ENCODE measurements around the gene NSUN6. TPM values are rescaled to one million over a fixed set of nuclear protein-coding genes. Genes with fewer than 3 reads are reported as not detected.
A peak's percentile ranks its signal among the peaks of the same experiment; 100 is the strongest.

The NSUN6 gene
- polyA plus RNA-seq, 1 of the 3 experiments (the other 2 are of a cell fraction): 5.3 TPM

GRCh38 chr10:18527687-18528086 is 123.7 kb downstream of the NSUN6 start:
- Histone ChIP-seq H3K9me2 (no peaks in the 10 kb centered on the region), H3K79me2 (ENCODE audit: insufficient read depth) (no peaks in the 10 kb centered on the region), H2AFZ (ENCODE audit: low read depth) (no peak overlapping the region), H3K27me3 (ENCODE audit: insufficient read depth) (no peaks in the 10 kb centered on the region), H3K4me3 (ENCODE audit: low read depth in 2 of 2, low read length in 1 of 2) (no peak overlapping the region), H3K4me2 (no peak overlapping the region), H4K20me1 (ENCODE audit: insufficient read depth) (no peaks in the 10 kb centered on the region), H3K9me3 (no peaks in the 10 kb centered on the region), H3K36me3 (replicated peaks in 1 of 2; ENCODE audit: control insufficient read depth in 1 of 2, insufficient read depth in 2 of 2, low read length in 1 of 2) (peaks cover 0 to 3% of the 10 kb centered on the region in 2 experiments), H3F3A (replicated peaks; ENCODE audit: insufficient read depth) (no peaks in the 10 kb centered on the region), H3K9ac (no peak overlapping the region), H3K4me1 (ENCODE audit: control insufficient read depth in 1 of 2, insufficient read depth in 2 of 2, low read depth in 1 of 2, low read length in 1 of 2) (no peaks in the 10 kb centered on the region), H3K27ac (ENCODE audit: low read depth in 2 of 2, low read length in 1 of 2) (no peak overlapping the region)
- ChIA-PET POLR2A (no interaction called here), CTCF (interaction anchor here (1.5 kb wide), 1 partner anchor 14 kb away, joined by 3 read pairs; no protein-coding TSS in a partner anchor)
- TF ChIP-seq FOXJ3 (CRISPR knock-in tag; IDR thresholded peaks at IDR 0.05) (no peak), FOSL2 (IDR thresholded peaks at IDR 0.05; ENCODE audit: borderline replicate concordance, low read depth) (no peak), SMC3 (IDR thresholded peaks at IDR 0.05; ENCODE audit: low read depth, low read length) (no peak), GATA2 (CRISPR knock-in tag; IDR thresholded peaks at IDR 0.05) (no peak), ELF1 (IDR thresholded peaks at IDR 0.05) (no peak)
- no peak for DNase-seq
- 90% methylated on average over 2 of the region's 2 CpGs for WGBS (ENCODE audit: low lambda C conversion rate)

- Histone ChIP-seq H3K27me3 (ENCODE audit: insufficient read depth) (no peaks in the 10 kb centered on the region), H3K79me2 (ENCODE audit: insufficient read depth) (no peaks in the 10 kb centered on the region), H3K9ac (no peak overlapping the region), H3K9me2 (no peaks in the 10 kb centered on the region), H3K4me2 (no peak overlapping the region), H2AFZ (ENCODE audit: low read depth) (no peak overlapping the region), H3K4me3 (ENCODE audit: low read depth in 2 of 2, low read length in 1 of 2) (no peak overlapping the region), H3K27ac (ENCODE audit: low read depth in 2 of 2, low read length in 1 of 2) (no peak overlapping the region), H3F3A (replicated peaks; ENCODE audit: insufficient read depth) (no peaks in the 10 kb centered on the region), H3K9me3 (no peaks in the 10 kb centered on the region), H3K4me1 (ENCODE audit: control insufficient read depth in 1 of 2, insufficient read depth in 2 of 2, low read depth in 1 of 2, low read length in 1 of 2) (no peaks in the 10 kb centered on the region), H3K36me3 (replicated peaks in 1 of 2; ENCODE audit: control insufficient read depth in 1 of 2, insufficient read depth in 2 of 2, low read length in 1 of 2) (no peaks in the 10 kb centered on the region), H4K20me1 (ENCODE audit: insufficient read depth) (no peaks in the 10 kb centered on the region)
- CTCF ChIA-PET: interaction anchor here (0.6 kb wide), 1 partner anchor 616 kb away, joined by 3 read pairs; no protein-coding TSS in a partner anchor
- no peak for DNase-seq
- TF ChIP-seq FOXM1 (IDR thresholded peaks at IDR 0.05; ENCODE audit: low read depth): no peak
- TF ChIP-seq ZBTB33 (IDR thresholded peaks at IDR 0.05; ENCODE audit: borderline replicate concordance, low read depth): no peak
- TF ChIP-seq FOXJ3 (CRISPR knock-in tag; IDR thresholded peaks at IDR 0.05): no peak
- TF ChIP-seq RXRA (IDR thresholded peaks at IDR 0.05; ENCODE audit: borderline replicate concordance, low read depth): no peak
- TF ChIP-seq MAX (IDR thresholded peaks at IDR 0.05; ENCODE audit: low read depth): no peak
- TF ChIP-seq GABPA (IDR thresholded peaks at IDR 0.05; ENCODE audit: low read depth): no peak
- TF ChIP-seq ELF1 (IDR thresholded peaks at IDR 0.05): no peak
- no peak for TF ChIP-seq RAD21 (IDR thresholded peaks at IDR 0.05; ENCODE audit: low read length)
- 93% methylated on average over 2 of the region's 2 CpGs for WGBS (ENCODE audit: low lambda C conversion rate)
- POLR2A ChIA-PET: no interaction called here
These were observed 127.5 kb downstream of the NSUN6 start for GRCh38 chr10:18523858-18524257.

GRCh38 chr10:18523025-18523424 is 128.4 kb downstream of the NSUN6 start:
- H3K9me3 ChIP-seq: no peaks in the 10 kb centered on the region
- H3K36me3 ChIP-seq (replicated peaks in 1 of 2; ENCODE audit: control insufficient read depth in 1 of 2, insufficient read depth in 2 of 2, low read length in 1 of 2): no peaks in the 10 kb centered on the region
- H3K27ac ChIP-seq (ENCODE audit: low read depth in 2 of 2, low read length in 1 of 2): no peak overlapping the region
- ChIA-PET CTCF (no interaction called here), POLR2A (no interaction called here)
- no peaks in the 10 kb centered on the region for H4K20me1 ChIP-seq (ENCODE audit: insufficient read depth)
- H2AFZ ChIP-seq (ENCODE audit: low read depth): no peak overlapping the region
- 70% methylated on average over 1 of the region's 1 CpG for WGBS (ENCODE audit: low lambda C conversion rate)
- DNase-seq: no peak
- H3F3A ChIP-seq (replicated peaks; ENCODE audit: insufficient read depth): no peaks in the 10 kb centered on the region
- H3K4me1 ChIP-seq (ENCODE audit: control insufficient read depth in 1 of 2, insufficient read depth in 2 of 2, low read depth in 1 of 2, low read length in 1 of 2): no peaks in the 10 kb centered on the region
- H3K4me2 ChIP-seq: no peak overlapping the region
- TF ChIP-seq FOXJ3 (CRISPR knock-in tag; IDR thresholded peaks at IDR 0.05): no peak
- no peak for TF ChIP-seq TEAD4 (IDR thresholded peaks at IDR 0.05; ENCODE audit: borderline replicate concordance, insufficient read depth)
- TF ChIP-seq PBX3 (IDR thresholded peaks at IDR 0.05): peak; percentile 15; the same call in 1 of the 2 replicates
- H3K79me2 ChIP-seq (ENCODE audit: insufficient read depth): no peaks in the 10 kb centered on the region
- no peak overlapping the region for H3K4me3 ChIP-seq (ENCODE audit: low read depth in 2 of 2, low read length in 1 of 2)
- H3K27me3 ChIP-seq (ENCODE audit: insufficient read depth): no peaks in the 10 kb centered on the region
- H3K9me2 ChIP-seq: no peaks in the 10 kb centered on the region
- no peak overlapping the region for H3K9ac ChIP-seq

Data from SK-N-SH (cell line).